Thoracic aorta (tissue), 2 donors: ENCODE results near the gene CCDC88B. TPM values are rescaled to one million over a fixed set of nuclear protein-coding genes. Genes with fewer than 3 reads are reported as not detected.
A peak's percentile ranks its signal among the peaks of the same experiment; 100 is the strongest.

Source experiments
- ATAC-seq: fragments of 150-250 bp; one replicate; pipeline ENCODE4 v1.8.0; 2017; ENCODE audit warnings: low read depth; ENCODE audit not compliant: insufficient number of reproducible peaks, low FRiP score
- DNase-seq: peaks from one replicate; pipeline ENCODE4 v3.0.0-alpha.2; 2020; ENCODE audit warnings: low spot score
- H3K27ac ChIP-seq, 2 donors: fragments of 200-600 bp; sonication (generic); 1 replicate in 1 of 2; 2 replicates in 1 of 2; pipeline ENCODE4 v1.5.1; 2016; ENCODE audit warnings: mild to moderate bottlenecking in 2 of 2, moderate library complexity in 2 of 2
- H3K27me3 ChIP-seq: fragments of 200-600 bp; sonication (generic); replicated peaks from 2 replicates; pipeline ENCODE4 v1.6.0; 2016; ENCODE audit warnings: mild to moderate bottlenecking; ENCODE audit not compliant: insufficient read depth
- H3K36me3 ChIP-seq: fragments of 200-600 bp; sonication (generic); one replicate; pipeline ENCODE4 v1.5.1; 2016
- H3K4me1 ChIP-seq, 2 donors: fragments of 200-600 bp; sonication (generic); 1 replicate in 1 of 2; 2 replicates in 1 of 2; pipeline versions ENCODE4 v1.5.1 to v1.6.0; 2016; ENCODE audit warnings: low read depth in 2 of 2, mild to moderate bottlenecking in 1 of 2; ENCODE audit not compliant: control insufficient read depth in 1 of 2
- H3K4me3 ChIP-seq: fragments of 200-600 bp; sonication (generic); 2 replicates; pipeline ENCODE4 v1.5.1; 2016; ENCODE audit warnings: mild to moderate bottlenecking
- H3K9me3 ChIP-seq: fragments of 200-600 bp; sonication (generic); 2 replicates; pipeline ENCODE4 v1.5.1; 2016
- CTCF ChIP-seq: fragments of 200-600 bp; sonication (generic); IDR thresholded peaks from one replicate; pipeline ENCODE4 v1.5.1; 2019; ENCODE audit warnings: antibody characterized with exemption
- total RNA-seq, 2 donors: library from RNA; depleted of rRNA; stranded (reverse); fragments of >200 nt; gene quantifications; one replicate each; pipeline versions ENCODE4 v1.1.0 to v1.2.3, GENCODE V29; 2016

CCDC88B gene
- total RNA-seq, 2 donors from 2014 or later: 10.3 to 19.0 TPM

DNA sequence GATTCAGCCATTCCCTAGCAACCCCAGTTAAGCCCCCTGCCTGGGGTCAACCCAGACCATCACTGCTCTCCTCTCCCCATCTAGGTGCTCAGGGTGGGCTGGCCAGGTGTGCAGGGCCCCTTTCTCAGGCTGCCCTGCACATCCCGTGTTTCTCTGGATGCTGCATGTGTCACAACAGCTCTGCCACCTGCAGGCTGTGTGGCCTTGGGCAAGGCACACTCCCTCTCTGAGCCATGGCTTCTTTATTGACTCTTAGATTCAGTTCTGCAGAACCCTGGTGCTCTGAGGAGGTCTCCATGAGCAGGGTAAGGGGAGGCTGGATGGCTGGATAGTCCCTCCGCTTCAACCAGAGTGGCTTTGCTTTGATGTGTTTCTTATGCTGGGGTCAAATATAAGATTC lies 43.6 kb downstream of the CCDC88B start:
- no peaks in the 10 kb centered on the region for H3K27me3 ChIP-seq
- no peaks in the 10 kb centered on the region for H3K9me3 ChIP-seq
- no peak for DNase-seq
- no peak overlapping the region for H3K27ac ChIP-seq
- no peak for ATAC-seq
- no peak overlapping the region for H3K4me3 ChIP-seq
- H3K4me1 ChIP-seq: peaks cover 22 to 28% of the 10 kb centered on the region in 2 donors
- no peak for TF ChIP-seq CTCF
- H3K36me3 ChIP-seq: no peaks in the 10 kb centered on the region

DNA sequence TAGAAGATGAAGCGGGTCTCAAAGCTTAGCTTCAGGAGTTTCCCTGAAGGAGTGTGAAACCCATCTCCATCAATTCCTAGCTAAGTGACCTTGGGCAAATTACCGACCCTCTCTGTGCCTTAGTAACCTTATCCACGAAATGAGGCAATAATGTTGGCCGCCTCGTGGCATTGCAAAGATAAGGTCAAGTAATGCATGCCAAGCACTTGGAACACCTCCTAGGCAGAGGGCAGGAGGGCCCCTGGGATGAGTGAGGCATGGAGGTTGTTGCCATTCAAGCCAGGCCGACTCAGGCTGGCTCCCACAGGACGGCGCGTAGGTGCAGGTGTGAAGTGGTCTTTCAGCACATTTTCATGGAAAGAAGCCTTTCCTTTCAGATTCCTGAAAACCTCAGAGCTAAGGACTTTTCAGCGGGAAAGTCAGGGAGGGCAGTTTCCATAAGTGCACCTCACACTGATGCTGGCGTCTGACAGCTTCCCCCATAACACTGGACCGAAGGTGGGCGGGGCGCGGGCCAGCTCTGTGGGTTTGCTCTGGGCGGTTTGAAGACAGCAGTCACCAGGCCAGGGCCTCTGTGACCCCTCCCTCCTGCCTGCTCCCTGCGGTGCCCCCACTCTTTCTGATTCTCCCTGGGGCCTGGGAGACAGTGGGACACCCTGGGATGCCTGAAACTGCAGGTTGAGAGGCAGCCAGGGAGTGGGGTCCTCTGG lies 44.2 kb downstream of the CCDC88B start:
- H3K4me3 ChIP-seq: no peak overlapping the region
- no peaks in the 10 kb centered on the region for H3K27me3 ChIP-seq
- H3K9me3 ChIP-seq: no peaks in the 10 kb centered on the region
- DNase-seq (no peak), ATAC-seq (no peak)
- TF ChIP-seq CTCF: no peak
- no peak overlapping the region for H3K27ac ChIP-seq
- H3K36me3 ChIP-seq: no peaks in the 10 kb centered on the region
- peaks cover 19 to 22% of the 10 kb centered on the region in 2 donors for H3K4me1 ChIP-seq

DNA sequence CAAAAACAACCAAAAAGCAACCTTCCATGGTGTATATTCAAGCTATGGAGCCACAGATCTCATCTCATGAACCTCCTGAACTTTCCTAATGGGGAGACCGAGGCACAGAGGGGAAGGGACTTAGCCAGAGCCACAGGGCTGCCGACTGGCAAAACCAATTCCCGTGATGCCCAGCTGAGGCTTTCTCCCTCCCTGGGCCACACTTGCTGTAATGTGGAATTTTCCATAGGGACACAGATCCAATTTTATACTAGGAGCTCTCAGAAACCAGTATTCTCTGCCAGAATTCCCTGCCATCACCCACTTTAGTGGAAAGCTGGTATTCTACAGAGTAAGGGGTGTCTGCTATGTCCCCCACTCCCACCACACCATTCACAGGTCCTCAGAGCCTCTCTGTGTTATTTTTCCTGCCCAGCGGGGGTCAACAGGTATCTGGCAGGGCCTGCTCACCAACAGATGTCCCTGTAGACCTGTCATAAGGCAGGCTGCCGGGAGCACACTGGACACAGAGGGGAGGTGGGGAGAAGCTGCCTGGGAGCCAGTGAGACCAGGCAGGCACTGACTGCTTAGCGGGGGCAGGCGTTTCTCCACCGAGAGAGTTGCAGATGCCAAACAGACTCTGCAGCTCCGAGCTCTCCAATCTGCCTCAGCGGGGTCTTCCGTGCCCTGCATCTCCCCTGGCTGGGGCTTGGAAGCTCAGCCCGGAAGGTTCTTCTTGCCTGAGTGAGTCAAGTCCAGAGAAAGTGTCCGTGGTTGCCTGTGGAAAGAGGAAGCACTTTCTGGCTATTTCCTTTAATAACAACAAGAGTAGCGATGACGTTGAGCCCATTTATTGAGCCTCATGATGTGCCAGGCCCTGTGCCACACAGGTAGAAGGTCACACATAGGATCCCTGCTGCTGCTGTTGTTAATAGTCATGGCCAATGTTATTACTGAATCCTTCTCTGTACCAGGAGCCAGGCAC lies 45.3 kb downstream of the CCDC88B start:
- Histone ChIP-seq H3K4me1 (peaks cover 19 to 22% of the 10 kb centered on the region in 2 donors), H3K27ac (peak overlapping the region; percentile 41 to 70), H3K4me3 (peak overlapping the region; percentile 24), H3K9me3 (no peaks in the 10 kb centered on the region), H3K36me3 (no peaks in the 10 kb centered on the region), H3K27me3 (no peaks in the 10 kb centered on the region)
- DNase-seq (no peak), ATAC-seq (no peak)
- TF ChIP-seq CTCF: no peak

DNA sequence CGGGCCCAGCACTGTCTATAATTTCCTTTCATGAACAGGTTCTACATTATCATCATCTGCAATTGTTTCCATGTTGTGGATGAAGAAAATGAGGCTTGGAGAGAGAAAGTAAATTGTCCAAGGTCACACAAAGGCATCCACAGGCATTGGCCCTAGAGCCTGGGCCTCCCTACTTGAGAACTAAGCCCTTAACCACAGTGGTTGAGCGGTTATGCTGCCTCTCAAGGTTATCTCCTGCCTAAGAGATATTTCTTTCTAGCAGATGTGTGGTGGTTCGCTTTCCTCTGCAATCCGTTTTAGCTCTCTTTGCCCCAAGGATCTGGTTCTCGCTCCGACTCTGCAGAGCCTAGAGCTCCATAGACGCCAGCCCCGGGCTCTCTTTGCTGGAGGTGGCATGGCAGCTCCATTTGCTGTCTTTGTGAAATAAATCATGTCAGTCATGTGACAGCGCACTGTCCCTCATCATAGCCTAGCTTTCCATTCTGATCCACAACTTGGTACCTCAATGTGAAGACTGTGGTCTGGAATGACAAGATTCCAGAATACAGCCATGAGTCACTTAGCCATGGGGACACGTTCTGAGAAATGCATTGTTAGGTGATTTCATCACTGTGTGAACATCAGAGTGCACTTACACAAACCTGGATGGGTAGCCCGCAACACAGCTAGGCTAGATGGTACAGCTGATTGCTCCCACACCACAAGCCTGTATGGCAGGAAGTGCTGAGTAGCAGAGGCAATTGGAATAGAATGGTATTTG lies 46.1 kb downstream of the CCDC88B start:
- no peaks in the 10 kb centered on the region for H3K27me3 ChIP-seq
- H3K4me1 ChIP-seq: peaks cover 19 to 22% of the 10 kb centered on the region in 2 donors
- no peak overlapping the region for H3K4me3 ChIP-seq
- no peak overlapping the region for H3K27ac ChIP-seq
- ATAC-seq (no peak), DNase-seq (no peak)
- H3K9me3 ChIP-seq: no peaks in the 10 kb centered on the region
- TF ChIP-seq CTCF: no peak
- no peaks in the 10 kb centered on the region for H3K36me3 ChIP-seq

DNA sequence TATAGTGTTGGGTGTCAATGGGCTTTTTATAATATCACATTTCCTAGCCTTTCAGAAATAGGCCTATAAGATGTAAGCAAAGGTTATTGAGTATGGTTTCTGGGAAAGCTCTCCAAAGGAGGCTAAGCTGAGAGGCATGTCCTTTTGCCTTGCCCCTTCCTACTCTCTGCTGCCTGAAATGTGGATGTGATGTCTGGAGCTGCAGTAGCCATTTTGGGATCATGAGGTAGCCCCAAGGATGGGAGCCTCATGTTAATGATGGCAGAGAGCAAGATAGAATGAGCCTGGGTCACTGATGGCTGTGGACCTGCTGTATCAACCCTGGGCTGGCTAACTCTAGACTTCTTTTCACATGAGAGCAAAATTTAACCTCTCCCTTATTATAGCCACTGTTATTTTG lies 47.9 kb downstream of the CCDC88B start:
- Histone ChIP-seq H3K27ac (no peak overlapping the region), H3K4me3 (no peak overlapping the region), H3K9me3 (no peaks in the 10 kb centered on the region), H3K36me3 (no peaks in the 10 kb centered on the region), H3K27me3 (no peaks in the 10 kb centered on the region), H3K4me1 (peaks cover 19 to 22% of the 10 kb centered on the region in 2 donors)
- DNase-seq (no peak), ATAC-seq (no peak)
- no peak for TF ChIP-seq CTCF
